Astrocyte (in vitro differentiated cells and primary cell): ENCODE measurements around the gene CCL25.

Source experiments
- EZH2 ChIP-seq: IDR thresholded peaks from 2 replicates; pipeline ENCODE4 v1.6.1; 2012; ENCODE audit warnings: mild to moderate bottlenecking, low read length, inconsistent platforms; ENCODE audit not compliant: insufficient read depth
- TF ChIP-seq, protein P1 (sequence below): IDR thresholded peaks from 2 replicates; pipeline ENCODE4 v1.5.1; 2011; ENCODE audit warnings: low read depth, mild to moderate bottlenecking, inconsistent platforms, low read length, moderate library complexity; ENCODE audit not compliant: insufficient read depth

DNA sequence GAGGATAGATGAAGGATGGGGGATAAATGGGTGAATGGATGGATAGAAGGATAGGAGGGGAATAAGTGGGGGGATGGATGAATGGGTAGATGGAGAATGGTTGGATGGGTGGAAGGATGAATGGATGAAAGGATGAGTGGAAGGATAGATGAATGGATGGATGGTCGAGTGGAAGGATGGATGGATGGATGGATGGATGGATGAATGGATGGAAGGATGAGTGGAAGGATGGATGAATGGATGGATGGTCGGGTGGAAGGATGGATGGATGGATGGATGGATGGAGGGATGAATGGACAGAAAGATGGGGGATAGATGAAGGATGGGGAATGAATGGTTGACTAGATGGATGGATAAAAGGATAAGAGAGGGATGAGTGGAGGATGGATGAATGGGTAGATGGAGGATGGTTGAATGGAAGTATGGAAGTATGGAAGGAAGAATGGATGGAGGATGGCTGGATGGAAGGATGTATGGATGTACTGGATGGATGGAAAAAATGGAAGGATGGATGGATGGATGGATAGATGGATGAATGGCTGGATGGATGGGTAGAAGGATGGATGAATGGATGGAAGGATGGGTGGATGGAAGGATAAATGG, 54.8 kb downstream of the CCL25 start:
- TF ChIP-seq, protein P1, sequence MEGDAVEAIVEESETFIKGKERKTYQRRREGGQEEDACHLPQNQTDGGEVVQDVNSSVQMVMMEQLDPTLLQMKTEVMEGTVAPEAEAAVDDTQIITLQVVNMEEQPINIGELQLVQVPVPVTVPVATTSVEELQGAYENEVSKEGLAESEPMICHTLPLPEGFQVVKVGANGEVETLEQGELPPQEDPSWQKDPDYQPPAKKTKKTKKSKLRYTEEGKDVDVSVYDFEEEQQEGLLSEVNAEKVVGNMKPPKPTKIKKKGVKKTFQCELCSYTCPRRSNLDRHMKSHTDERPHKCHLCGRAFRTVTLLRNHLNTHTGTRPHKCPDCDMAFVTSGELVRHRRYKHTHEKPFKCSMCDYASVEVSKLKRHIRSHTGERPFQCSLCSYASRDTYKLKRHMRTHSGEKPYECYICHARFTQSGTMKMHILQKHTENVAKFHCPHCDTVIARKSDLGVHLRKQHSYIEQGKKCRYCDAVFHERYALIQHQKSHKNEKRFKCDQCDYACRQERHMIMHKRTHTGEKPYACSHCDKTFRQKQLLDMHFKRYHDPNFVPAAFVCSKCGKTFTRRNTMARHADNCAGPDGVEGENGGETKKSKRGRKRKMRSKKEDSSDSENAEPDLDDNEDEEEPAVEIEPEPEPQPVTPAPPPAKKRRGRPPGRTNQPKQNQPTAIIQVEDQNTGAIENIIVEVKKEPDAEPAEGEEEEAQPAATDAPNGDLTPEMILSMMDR = no peak
- no peak for TF ChIP-seq EZH2
